ENCODE results near the gene FGF14.

FGF14 gene

DNA sequence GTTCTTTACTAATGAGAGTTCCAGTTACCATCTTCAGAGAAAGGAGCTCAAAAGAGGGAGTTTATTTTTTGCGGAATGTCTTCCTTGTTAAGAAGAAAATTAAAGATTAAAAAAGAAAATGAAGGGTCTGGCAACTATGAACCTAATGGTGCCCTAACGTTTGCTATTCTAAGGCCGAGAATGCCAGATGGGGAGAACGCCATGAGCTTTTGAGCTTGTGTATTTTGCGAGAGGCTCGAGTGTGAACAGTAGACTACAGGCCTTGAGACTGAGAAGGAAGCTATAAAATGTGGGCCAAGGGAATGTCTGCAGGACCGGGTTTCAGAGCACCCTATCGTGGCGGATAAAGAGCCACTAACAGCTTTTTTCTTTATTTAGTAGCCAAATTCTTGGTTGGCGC lies 6.7 kb downstream of the FGF14 start:
- FAIRE-seq: no peak
- TF ChIP-seq TAF1 (IDR thresholded peaks at IDR 0.05; ENCODE audit: borderline replicate concordance, low read depth, low read length) (no peak), POLR2AphosphoS5 (IDR thresholded peaks at IDR 0.05; ENCODE audit: low read depth, low read length) (no peak), POLR2A (IDR thresholded peaks at IDR 0.05; ENCODE audit: low read depth, low read length) (no peak)

DNA sequence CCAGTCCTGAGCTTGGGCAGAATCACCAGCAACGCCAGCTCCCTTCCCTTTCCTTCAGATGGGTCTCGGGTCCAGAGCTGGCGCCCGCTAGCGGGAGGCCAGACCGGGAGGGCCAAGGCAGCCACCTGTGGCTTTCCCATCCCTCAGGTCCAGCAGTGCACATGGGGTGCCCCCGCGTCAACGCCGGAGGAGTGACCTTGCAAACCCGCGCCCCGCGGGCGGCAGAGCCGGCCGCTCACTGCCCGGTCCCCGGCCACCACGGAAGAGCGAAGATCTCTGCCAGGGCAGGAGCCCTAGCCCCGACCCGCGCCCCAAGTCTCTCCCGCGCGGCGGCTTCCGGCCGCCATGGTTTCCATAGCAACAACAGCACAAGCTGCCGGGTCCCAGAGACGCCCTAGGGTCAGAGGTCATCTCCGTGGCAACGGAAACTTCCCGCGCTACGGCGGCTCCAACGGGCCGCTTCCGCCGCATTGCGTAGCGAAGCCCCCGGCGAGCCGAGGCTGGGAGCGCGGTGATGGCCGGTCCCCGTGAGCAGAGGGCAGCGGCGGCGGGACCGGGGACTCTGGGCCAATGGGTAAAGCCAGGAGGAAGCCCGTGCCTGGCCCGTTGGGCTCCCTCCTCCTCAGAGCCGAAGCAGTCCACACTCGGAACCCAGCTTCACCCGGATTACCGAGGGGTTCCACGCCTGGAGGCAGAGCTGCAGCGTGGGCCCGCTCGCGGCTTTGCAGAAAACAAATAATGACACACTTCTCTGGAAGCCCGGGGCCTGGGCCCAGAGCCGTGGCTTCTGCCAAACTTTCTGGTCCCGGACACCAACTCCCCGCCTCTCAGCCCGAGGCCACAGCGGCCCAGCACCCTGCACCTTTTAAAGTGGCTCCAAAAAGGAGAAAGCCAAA lies 7.4 kb downstream of the FGF14 start:
- TF ChIP-seq POLR2A (IDR thresholded peaks at IDR 0.05; ENCODE audit: low read depth, low read length): peak; percentile 57
- no peak for TF ChIP-seq TAF1 (IDR thresholded peaks at IDR 0.05; ENCODE audit: borderline replicate concordance, low read depth, low read length)
- no peak for TF ChIP-seq POLR2AphosphoS5 (IDR thresholded peaks at IDR 0.05; ENCODE audit: low read depth, low read length)
- DNase-seq (ENCODE audit: insufficient read length) (peak; percentile 80), FAIRE-seq (peak; percentile 92)

More for the DNA sequence above, 6.7 kb downstream of the FGF14 start:
- DNase-seq (ENCODE audit: insufficient read length): no peak

DNA sequence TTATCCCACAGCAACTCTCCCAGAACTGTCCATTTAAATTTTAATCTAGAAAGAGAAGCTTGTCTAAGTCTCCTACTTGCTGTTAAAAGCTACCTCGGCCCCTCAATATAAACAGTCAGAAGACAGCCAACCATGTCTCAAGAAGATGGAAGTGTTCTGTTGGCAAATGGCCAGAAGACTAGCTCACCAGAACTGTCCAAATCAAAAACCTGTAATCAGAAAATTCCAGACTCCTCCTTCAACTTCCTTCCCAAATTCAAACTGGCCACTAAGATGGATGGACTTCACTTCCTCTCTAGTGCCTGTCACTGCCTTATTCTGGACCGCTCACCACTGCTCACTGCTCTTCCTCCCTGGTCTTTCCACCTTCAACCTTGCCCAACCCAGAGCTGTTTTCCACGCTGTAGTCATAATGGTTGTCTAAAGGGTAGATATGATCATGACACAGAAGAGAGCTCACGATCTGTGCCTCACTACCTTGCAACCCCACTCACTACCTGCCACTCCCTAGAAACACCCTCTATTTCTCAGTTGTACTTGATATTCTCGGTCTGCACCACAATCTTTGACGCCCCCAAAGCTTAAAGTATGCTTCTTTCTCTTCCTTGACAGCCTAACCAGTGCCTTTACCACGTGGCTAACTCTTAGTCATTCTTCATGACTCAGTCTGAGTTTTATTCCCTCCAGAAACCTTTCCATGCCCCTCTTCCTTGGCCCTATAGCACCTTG lies 9.2 kb downstream of the FGF14 start:
- FAIRE-seq (peak; percentile 48), DNase-seq (ENCODE audit: insufficient read length) (no peak)
- TF ChIP-seq POLR2A (IDR thresholded peaks at IDR 0.05; ENCODE audit: low read depth, low read length) (no peak), POLR2AphosphoS5 (IDR thresholded peaks at IDR 0.05; ENCODE audit: low read depth, low read length) (no peak), TAF1 (IDR thresholded peaks at IDR 0.05; ENCODE audit: borderline replicate concordance, low read depth, low read length) (no peak)

DNA sequence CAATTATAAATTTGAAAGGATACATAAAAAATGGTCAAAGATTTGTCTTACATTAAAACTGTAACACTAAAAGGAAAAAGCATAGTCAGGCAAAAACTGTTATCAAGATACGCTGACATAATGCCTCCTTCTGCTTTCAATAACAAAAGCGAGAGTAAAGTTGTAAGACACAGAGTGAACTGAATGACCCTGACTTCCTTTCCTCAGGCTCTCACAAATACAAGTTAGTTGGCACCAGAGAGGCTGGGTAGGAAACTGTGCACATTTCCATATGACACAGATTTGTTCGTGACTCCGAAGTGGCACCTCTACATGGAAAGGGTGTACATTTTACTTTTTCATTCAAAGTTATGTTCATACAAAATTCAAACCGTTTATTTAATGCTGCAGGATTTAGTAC lies 15.4 kb downstream of the FGF14 start:
- FAIRE-seq: no peak
- no peak for DNase-seq (ENCODE audit: insufficient read length)
- TF ChIP-seq POLR2AphosphoS5 (IDR thresholded peaks at IDR 0.05; ENCODE audit: low read depth, low read length) (no peak), TAF1 (IDR thresholded peaks at IDR 0.05; ENCODE audit: borderline replicate concordance, low read depth, low read length) (no peak), POLR2A (IDR thresholded peaks at IDR 0.05; ENCODE audit: low read depth, low read length) (no peak)

DNA sequence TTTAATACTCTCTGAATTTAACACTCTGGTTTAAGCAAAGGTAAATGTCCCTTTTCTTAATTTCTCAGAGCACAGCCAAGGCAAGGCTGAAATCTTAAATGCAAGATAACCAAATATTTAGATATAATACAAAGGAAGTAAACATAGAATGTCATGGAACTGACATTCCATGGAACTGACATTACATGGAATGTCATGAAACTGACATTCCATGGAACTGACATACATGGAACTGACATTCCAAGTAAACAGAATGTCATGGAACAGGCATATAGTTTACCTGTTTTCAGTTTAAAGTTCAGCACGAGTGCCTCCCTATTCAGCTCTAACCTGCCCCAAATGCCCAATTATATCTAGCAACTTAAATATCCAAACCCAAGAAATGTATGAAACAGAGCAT lies 21.8 kb downstream of the FGF14 start:
- FAIRE-seq (no peak), DNase-seq (ENCODE audit: insufficient read length) (no peak)
- no peak for TF ChIP-seq POLR2A (IDR thresholded peaks at IDR 0.05; ENCODE audit: low read depth, low read length)
- TF ChIP-seq POLR2AphosphoS5 (IDR thresholded peaks at IDR 0.05; ENCODE audit: low read depth, low read length): no peak
- no peak for TF ChIP-seq TAF1 (IDR thresholded peaks at IDR 0.05; ENCODE audit: borderline replicate concordance, low read depth, low read length)

DNA sequence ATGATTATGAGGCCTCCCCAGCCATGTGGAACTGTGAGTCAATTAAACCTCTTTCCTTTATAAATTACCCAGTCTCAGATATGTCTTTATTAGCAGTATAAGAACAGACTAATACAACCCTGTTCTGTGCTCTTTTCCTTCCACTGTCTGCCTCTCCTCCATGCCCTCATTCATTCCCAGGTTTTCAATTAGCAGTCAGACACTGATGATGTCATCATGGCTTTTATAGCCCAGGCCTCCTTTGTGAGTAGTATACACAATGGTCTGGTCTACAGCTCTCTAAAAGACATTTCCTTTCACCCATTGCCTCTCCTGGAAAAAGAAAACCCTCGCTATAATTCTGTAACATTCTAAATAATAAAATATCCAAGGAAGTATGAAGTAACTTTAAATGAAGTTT lies 25.5 kb downstream of the FGF14 start:
- no peak for DNase-seq (ENCODE audit: insufficient read length)
- no peak for FAIRE-seq
- no peak for TF ChIP-seq TAF1 (IDR thresholded peaks at IDR 0.05; ENCODE audit: borderline replicate concordance, low read depth, low read length)
- no peak for TF ChIP-seq POLR2AphosphoS5 (IDR thresholded peaks at IDR 0.05; ENCODE audit: low read depth, low read length)
- no peak for TF ChIP-seq POLR2A (IDR thresholded peaks at IDR 0.05; ENCODE audit: low read depth, low read length)

DNA sequence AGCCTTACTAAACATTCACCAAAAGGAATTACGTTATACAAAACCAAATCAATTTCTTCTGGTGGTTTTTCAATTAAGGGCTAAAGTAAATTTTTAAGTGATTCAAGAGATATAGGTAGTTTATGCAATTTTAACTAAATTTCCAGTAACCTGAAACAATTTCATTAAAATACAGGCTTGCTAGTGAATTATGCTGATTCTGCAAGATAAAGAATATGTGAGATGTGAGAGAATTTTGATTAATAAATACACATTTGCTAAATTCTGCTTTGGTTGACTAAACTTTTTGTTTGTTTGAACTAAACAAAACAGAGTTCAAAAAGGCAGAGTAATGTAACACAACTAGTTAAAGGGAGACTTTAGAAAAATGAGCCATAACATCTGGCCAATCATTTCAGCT lies 27.1 kb downstream of the FGF14 start:
- no peak for DNase-seq (ENCODE audit: insufficient read length)
- no peak for FAIRE-seq
- TF ChIP-seq POLR2AphosphoS5 (IDR thresholded peaks at IDR 0.05; ENCODE audit: low read depth, low read length) (no peak), POLR2A (IDR thresholded peaks at IDR 0.05; ENCODE audit: low read depth, low read length) (no peak), TAF1 (IDR thresholded peaks at IDR 0.05; ENCODE audit: borderline replicate concordance, low read depth, low read length) (no peak)

DNA sequence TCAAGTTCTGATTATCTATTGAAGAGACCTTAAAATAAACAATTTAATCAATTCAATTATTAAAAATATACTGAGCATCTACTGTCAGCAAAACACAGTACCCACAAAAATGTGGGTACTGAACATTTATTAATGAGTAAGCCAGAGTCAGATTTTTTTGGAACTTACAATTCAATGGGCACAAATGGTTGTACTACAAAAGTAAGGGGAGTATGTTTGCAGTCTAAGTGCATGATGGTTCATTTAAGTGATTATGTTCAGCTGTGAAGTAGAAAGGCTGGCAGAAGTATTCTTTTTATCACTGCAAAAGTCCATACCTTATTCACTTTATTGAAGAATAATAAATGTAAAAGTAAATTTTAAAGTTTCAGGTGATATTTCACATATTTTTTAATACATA lies 27.6 kb downstream of the FGF14 start:
- TF ChIP-seq POLR2AphosphoS5 (IDR thresholded peaks at IDR 0.05; ENCODE audit: low read depth, low read length) (no peak), TAF1 (IDR thresholded peaks at IDR 0.05; ENCODE audit: borderline replicate concordance, low read depth, low read length) (no peak), POLR2A (IDR thresholded peaks at IDR 0.05; ENCODE audit: low read depth, low read length) (no peak)
- no peak for DNase-seq (ENCODE audit: insufficient read length)
- FAIRE-seq: no peak

DNA sequence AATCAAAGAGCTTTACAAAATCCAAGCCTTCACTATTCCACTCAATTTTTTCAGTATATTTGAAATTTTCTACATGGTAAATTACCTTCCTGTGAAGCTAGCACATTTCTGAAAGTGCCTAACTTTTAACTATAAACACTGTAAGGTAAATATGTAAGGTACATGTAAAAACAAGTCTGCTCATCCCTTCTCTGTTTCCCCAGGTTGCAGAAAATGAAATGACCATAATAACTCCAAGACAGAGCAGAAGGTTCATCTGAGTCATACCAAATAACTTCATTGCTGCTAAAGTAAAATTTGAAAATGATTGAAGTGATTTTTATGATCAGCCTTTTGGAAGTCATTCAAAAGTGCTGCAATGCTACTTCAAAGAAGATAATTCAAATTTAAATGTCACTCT lies 28.6 kb downstream of the FGF14 start:
- no peak for FAIRE-seq
- TF ChIP-seq TAF1 (IDR thresholded peaks at IDR 0.05; ENCODE audit: borderline replicate concordance, low read depth, low read length): no peak

DNA sequence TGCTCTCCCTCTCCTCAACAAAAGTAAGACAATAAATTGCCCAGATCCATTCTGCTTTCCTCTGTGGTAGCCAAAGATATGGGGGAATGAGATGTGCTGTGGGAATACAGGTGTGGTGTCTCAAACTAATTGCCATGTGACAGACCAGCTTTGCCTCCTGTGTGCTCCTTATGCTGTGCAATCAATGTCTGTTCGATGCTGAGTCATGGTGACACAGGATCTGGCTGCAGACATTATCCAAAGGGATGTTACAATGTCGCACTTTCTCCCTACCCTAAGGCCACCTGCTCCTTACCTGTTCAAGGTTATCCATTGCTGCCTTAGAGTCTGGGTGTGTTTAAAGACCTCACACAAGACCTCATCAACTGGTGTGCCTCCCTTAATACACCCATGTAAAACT lies 32.5 kb downstream of the FGF14 start:
- no peak for DNase-seq (ENCODE audit: insufficient read length)
- FAIRE-seq: no peak
- TF ChIP-seq TAF1 (IDR thresholded peaks at IDR 0.05; ENCODE audit: borderline replicate concordance, low read depth, low read length): no peak
- TF ChIP-seq POLR2A (IDR thresholded peaks at IDR 0.05; ENCODE audit: low read depth, low read length): no peak
- TF ChIP-seq POLR2AphosphoS5 (IDR thresholded peaks at IDR 0.05; ENCODE audit: low read depth, low read length): no peak

More for the DNA sequence above, 28.6 kb downstream of the FGF14 start:
- no peak for DNase-seq (ENCODE audit: insufficient read length)

DNA sequence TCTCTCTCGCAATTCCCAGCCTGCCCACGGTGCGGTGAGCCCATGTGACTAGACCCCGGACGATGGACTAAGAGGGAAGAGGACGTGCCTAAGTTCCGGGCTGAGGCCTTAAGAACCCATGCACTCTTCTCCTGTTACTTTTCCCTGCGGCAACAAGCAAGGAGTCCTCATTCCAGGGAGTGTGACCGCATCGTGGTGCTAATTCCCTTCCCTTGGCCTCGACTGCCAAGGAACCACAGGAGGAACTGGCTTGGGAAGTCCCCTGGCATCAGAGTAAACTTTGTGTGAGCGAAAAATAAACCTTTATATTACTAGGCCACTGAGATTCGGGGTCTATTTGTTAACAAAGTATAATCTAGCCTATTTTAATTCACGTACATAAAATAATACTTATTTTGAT lies 34.0 kb downstream of the FGF14 start:
- TF ChIP-seq TAF1 (IDR thresholded peaks at IDR 0.05; ENCODE audit: borderline replicate concordance, low read depth, low read length) (no peak), POLR2AphosphoS5 (IDR thresholded peaks at IDR 0.05; ENCODE audit: low read depth, low read length) (no peak), POLR2A (IDR thresholded peaks at IDR 0.05; ENCODE audit: low read depth, low read length) (no peak)
- DNase-seq (ENCODE audit: insufficient read length) (no peak), FAIRE-seq (no peak)

DNA sequence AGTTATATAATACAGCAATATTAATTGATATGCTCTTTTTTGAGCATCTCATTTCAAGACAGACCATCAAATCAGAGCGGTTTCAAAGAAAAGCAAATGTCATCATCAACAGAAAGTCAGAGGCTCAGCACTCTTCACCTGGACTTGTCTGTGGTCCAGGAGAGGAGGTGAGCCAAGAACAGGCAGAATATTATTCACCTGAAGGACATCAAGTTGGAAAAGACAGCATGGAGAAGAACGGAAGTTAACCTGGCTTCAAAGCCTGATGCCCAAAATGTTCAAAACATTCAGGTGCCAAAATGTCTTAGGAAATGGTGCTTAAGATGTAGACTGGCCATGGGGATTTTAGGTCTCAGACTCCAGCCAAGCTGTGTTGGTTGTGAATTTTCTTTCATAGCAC lies 40.7 kb downstream of the FGF14 start:
- DNase-seq (ENCODE audit: insufficient read length) (no peak), FAIRE-seq (no peak)
- no peak for TF ChIP-seq TAF1 (IDR thresholded peaks at IDR 0.05; ENCODE audit: borderline replicate concordance, low read depth, low read length)
